ENCODE measurements around the gene KLHL14.

The KLHL14 gene

DNA sequence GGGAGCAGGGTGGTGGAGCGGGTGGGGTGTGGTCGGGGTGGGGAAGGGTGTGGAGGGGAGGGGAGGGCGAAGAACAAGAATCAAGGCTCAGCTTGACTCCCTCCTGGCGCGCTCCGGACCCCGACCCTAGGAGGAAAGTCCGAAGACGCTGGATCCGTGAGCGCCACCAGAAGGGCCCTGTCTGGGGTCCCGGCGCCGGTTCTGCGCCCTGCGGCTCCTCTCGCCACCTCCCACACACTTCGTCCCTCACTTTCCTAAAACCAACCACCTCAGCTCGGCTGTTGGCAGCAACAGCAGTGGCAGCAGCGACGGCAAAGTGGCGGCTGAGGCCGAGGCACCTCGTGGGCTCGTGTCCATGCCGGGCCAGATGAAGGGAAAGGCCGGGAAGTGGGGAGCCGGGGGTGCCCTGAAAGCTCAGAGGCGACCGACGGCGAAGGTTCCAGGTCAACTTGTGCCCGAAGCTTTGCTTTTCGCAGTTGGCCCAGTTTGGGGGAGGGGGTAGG is 2.1 kb downstream of the KLHL14 start:
- no peak for DNase-seq (ENCODE audit: low spot score)

DNA sequence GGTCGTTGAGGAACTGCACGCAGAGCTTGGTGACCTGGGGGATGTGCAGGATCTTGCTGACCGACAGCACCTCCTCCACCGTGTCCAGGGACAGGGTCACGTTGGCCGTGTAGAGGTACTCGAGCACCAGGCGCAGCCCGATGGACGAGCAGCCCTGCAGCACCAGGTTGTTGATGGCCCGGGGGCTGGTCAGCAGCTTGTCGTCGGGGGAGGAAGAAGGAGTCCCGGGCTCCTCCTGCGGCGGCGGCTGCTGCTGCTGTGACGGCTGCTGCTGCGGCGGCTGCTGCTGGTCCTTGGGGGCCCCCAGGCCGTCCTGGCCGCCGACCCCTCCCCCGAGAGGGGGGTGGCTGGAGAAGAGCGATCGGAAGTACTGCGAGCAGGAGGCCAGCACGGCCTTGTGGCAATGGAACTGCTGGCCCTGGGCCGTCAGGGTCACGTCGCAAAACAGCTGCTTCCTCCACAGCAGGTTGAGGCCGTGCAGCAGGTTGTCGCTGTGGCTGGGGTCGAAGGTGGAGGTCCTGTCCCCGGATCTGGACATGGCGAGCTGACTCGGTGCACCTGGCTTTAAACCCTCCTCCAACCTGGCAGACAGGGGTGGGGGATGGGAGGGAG is 2.7 kb downstream of the KLHL14 start:
- DNase-seq (ENCODE audit: low spot score) = no peak

DNA sequence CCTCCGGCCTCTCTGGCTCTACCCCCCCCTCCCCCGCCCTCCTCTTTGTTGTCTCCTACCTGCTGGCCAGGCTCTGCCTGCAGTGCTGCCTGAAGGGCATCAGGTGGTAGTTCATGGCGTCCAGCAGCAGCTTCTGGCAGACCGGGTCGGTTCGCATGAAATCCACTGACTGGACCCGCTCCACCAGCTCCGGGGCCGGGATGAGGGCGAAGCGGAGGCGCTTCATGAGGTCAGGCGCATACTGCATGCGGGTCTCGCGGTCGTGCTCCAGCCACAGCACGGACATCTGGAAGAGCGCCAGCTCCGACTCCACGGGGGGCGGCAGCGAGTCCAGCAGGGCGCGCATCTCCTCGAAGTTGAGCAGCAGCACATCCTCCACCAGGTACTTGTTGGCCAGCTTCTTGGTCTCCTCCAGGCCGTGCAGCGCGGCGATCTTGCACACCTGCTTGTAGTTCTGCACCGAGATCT is 3.2 kb downstream of the KLHL14 start:
- no peak for DNase-seq (ENCODE audit: low spot score)

DNA sequence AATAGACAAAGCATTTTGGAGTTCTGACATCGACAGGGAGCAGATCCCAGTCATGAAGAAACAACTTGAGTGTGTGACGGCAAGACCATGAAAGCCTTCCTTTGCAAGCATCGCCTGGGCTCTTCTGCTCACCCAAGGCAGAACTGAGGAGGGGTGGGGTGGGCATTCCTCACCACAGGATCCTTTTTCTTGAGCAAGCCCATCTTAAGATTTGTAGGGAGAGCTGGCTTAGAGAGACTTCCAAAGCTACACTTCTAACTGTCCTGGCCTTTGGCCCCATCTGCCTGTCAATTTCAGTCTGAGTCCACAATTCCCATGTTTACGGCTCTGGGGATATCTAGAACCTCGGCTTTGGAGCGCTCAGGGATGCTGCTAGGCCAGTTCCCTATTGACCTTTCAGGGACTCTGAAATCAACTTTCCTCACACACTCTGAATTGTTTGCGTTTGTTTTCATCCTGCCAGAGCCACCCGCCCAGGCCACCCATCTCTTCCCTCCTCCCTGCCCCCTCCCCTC is 3.7 kb downstream of the KLHL14 start:
- DNase-seq (ENCODE audit: low spot score) = no peak

DNA sequence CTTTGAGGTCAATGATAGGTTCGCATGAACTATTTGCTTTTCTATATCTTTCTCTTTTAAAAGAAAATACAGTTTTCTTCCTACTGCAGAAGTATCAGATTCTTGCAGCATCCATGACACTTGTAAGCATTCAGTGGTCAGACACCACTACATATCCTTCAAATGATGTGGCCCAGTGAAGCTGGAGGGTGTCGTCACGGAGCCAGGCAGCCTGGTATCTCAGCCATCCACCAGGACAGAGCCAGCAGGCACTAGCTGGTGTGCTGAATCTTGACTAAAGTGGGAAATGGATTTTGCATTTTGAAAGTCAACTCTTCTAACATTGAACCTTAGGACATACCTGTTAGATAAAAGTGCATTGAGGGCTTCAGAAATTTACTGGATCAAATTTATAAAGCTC is 5.4 kb downstream of the KLHL14 start:
- DNase-seq (ENCODE audit: low spot score) = no peak

DNA sequence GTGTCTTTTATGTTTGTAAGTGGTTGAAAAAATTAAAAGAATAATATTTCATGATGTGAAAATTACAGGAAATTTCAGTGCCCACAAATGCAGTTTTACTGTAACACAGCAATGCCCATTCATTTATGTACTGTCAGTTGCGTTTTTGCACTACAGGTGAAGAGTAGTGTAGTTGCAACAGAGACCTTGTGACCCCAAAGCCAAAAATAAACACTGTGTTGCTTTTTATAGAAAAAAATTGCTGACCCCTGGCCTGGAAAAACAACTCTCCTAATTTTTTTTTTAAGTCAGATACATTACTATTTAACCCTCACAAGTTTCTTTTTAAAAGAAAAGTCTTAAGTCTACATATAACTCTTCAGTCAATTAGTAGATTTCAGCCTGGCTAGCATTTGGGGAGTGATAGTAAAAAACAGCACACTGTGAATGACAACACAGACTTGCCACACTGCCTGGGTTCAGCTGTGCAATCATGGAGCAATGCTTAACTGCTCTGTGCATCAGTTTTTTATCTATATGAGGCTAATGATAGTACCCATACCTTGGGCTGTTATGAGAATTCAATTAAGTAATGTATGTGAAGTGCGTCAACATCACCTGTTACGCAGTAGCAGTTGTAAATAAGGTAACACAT is 8.1 kb downstream of the KLHL14 start:
- no peak for DNase-seq (ENCODE audit: low spot score)

DNA sequence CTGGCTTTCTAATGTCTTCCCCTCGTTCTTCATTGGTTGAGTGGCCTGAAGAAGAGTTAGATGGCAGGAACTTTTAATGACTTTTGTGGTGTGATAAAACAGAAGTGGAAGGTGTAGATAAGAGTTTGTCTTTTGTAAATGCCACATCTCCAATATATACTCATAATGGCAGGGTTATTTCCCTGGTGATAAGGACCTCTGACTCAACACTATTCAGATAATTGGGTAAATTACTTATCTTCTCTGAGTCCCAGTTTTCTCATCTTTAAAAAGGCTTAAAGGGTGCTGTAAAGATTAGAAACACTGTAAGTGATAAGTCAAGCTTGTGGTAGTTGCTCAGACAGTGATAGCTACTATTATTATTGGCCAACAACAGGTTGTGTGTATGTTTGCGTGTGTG is 9.5 kb downstream of the KLHL14 start:
- no peak for DNase-seq (ENCODE audit: low spot score)

DNA sequence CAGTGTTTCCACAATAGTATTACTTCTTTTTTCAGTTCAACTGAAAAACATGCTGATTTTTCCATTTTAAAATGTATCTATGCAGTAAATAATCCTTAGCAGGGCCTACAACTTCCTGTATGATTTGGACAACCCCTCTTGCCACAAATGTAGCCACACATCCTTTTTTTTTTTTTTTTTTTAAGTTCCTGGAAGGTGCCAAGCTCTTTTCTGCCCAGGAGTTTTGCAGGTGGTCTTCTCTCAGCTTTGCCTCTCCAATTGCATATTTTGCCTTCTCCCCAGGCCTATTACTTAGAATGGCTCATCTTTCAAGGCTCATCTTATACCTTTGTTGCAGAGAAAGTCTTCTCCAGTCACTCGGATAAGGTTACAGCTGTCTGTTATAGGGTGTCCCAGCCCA is 11.6 kb downstream of the KLHL14 start:
- DNase-seq (ENCODE audit: low spot score) = no peak

DNA sequence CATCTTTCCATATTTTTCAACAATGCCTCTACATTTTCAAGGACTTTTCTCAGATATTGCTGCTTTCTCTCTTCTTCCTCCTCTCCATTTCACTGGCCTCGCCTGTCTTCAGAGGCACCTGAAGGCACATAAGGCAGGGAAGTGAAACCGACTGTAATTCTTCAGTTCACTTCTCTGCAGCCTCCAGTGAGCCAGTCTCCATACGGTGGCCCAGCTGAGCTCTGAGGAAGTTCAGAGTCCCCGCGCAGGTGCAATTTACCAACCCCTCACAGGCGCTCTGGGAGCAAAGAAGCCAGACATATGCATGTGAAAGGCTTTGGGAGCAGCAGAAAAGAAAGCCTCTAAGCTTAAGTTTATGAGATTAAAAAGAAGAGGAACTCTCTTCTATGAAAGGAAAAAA is 12.4 kb downstream of the KLHL14 start:
- DNase-seq (ENCODE audit: low spot score) = no peak

DNA sequence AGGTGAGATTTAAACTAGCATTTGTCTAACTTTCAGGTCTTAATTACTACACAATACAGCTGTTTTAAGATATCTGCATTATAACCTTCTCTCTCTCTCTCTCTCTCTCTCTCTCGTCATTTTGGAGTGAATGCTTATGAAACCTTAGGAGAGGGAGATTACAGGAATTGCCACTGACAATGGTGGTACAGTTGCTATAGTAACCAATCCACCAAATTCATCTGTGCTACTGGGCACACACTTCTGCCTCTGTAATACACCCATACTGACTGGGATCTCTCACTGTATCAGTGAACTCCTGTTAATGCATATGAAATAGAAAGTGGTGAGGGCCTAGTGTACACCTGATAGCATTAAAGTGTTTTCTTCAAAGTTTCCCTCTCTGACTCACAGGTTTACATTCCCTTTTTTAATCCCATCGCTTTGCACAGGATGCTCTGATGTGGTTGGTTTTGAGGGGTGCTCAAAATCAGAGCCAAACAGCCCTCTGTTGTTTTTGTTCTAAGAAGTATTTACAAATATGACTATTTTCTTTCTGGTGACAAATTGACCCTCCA is 13.1 kb downstream of the KLHL14 start:
- no peak for DNase-seq (ENCODE audit: low spot score)

DNA sequence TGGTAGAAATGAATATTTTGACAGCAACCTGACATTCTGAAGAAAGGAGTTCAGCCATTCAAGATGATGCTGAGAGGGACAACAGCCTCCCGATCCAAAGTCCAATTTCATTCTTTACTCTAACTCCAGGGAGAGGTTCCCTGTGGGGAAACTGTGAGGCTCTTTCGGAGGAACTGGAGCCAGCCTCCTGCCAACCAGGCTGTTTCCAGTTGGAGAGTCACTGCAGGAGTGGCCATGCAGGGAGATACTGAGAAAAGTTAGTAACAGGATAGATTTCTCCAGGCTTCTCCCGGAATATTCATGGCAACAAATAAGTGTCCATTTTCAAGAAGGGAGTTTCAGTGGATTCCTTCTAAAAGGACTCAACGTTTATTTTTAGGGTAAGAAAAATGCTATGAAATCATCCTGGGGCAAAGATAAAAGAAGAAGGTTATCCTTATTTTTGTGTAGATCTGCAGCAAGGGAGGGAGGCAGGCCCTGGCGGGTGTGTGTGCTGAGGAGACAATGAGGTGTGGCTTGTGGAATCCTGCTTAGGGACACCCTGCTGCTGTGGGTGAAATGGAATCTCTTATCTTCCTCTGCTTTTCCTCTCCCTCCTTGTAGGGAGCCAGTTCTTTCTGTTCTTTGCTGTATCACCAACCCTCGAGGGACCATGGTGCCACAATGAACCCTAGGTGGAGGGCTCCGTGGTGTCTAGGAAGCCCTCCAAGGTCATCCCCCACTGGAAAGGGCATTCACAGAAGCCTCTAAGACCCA is 18.1 kb downstream of the KLHL14 start:
- no peak for DNase-seq (ENCODE audit: low spot score)

DNA sequence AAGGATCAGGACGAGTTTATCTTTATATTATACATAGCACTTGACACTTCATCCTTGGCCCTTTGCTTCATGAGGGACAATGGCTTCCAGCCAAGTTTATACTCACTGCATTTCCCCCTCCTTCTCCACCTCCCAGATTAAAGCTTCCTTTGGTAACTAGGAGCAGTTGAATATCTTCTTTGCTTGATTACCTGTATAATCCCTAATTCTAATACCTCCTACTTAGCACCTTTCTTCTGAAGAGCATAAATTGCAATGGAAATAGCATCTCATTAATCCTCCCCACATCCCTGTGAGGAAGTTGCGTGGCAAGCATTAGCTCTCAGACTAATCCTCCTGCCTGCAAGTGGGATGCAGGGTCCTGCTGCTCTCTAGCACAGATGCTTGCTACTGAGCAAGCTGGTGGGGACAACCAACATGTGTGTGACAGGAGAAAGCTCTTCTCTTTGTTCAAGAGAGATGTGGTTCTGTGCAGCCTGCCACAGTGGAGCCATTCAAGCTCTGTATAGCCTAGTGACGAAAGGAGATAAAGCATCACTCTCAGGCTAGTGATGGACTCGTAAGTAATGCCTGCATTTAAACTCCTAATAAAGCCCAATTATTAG is 19.1 kb downstream of the KLHL14 start:
- no peak for DNase-seq (ENCODE audit: low spot score)

DNA sequence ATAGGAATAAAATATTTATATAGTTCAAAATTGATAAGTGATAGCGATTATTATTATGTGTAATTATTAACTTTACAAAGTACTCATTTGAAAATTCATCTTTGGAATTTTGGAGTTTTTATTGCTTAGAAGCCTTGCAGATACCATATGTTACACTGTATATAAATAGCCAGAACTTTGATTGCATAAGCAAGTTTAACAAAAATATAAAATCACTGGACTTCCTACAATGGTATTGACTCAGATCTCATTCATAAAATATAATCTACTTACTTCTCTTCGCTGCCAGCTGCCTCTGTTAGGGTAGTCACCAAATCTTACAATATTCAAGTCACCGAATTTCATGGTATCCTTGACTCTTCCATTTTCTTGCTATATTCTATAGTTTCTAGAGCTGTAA is 22.5 kb downstream of the KLHL14 start:
- no peak for DNase-seq (ENCODE audit: low spot score)

DNA sequence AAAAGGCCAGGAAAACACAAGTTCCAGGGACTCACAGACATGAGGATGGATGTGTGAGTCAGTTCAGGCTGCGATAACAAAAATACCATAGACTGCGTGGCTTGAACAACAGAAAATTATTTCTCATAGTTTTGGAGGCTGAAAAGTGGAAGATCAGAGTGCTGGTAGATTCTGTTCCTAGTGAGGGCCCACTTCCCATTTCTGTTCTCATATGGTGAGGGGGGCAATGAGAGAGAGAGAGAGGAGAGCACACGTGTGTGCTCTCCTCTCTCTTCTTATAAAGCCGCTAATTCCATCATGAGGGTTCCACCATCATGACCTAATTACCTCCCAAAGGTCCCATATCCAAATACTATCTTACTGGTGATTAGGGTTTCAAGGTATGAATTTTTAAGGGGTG is 23.0 kb downstream of the KLHL14 start:
- DNase-seq (ENCODE audit: low spot score) = no peak

DNA sequence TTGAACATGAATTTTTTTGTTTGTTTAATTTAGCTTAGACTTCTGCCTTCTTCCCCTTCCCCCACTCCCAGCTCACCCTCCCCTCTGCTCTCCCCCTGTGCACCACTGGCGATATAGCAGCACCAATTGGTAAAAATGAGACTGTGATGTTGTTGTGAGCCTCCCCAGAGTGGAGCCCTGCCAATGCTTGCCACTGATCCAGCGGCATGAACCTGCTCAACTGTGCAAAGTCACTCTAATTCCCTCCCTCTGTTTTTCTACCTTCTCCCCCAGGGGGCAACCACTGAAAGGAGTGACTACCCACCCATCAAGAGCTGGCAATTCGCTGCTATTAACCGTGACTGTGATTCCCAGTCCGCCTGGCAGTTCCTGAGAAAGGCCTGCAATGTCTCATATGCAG is 30.2 kb downstream of the KLHL14 start:
- no peak for DNase-seq (ENCODE audit: low spot score)

DNA sequence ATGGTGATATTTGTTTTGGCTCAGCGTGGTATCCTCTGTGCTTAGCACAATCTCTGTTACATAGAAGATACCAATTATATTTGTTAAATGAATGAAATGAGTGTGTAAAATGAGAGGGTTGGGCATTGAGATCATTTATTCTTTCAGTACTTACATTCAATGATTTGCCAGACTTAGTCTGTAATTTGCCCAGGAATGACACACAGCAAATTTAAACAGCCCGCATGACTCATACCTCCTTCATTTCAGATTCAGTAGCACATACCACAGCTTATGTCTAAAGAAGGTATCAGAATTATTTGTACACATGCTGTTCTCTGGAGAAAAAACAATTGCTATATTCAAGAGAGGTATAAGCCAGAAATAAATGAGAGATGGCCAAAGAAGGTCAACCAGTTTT is 37.0 kb downstream of the KLHL14 start:
- no peak for DNase-seq (ENCODE audit: low spot score)

DNA sequence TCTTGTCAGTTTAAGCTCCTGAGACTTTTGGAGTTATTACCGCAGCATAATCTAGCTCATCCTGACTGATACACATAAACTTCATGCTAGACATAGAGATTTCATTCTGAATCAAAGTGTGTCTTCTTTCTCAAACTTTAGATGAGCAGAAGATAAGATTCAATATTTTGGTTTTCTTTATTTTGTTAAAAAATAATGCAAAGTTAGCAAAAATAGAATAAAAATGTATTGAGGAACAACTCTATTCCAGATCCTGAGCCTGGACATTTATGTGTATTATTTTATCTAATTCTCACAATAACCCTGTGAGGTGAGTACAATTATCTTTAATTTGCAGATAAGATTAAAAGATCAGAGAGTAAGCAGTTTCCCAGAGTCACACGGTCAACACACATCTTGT is 38.4 kb downstream of the KLHL14 start:
- no peak for DNase-seq (ENCODE audit: low spot score)

DNA sequence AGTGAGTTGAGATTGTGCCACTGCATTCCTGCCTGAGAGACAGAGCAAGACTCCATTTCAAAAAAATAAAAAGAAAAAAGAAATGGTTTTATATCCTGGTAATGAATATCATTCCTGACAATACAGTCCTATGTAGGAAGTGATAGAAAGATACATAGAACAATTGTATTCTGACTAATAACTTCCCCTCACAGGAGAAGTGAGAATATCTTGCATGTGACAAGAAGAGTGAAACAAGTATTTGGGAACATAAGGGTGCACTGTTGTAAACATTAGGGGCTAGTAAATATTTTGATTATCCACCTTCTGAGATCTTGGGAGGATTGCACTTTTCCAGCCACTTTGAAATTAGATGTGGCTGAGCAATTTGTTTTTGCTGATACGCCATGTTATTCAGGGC is 40.7 kb downstream of the KLHL14 start:
- no peak for DNase-seq (ENCODE audit: low spot score)

DNA sequence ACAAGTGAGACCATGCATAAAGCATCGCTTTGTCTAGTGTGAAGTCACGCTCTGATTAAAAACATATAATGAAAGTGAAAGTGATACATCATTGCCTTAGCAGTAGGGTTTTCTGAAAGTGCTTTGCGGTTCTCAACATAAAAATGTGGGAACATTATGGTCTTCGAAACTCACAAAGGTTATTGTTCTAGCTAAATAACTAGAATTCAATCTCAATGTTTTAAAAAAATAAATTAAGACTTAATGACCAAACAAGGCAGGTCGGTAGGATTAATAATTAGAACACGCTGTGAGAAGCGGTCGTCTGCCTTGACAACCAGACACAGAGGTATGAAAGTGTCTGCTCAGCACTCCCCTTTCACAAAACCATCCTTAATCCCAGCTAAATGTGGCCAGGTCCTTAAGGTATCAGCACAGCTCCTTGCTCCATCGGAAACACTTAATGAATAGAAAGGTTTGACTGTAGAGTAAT is 42.2 kb downstream of the KLHL14 start:
- DNase-seq (ENCODE audit: low spot score) = no peak

DNA sequence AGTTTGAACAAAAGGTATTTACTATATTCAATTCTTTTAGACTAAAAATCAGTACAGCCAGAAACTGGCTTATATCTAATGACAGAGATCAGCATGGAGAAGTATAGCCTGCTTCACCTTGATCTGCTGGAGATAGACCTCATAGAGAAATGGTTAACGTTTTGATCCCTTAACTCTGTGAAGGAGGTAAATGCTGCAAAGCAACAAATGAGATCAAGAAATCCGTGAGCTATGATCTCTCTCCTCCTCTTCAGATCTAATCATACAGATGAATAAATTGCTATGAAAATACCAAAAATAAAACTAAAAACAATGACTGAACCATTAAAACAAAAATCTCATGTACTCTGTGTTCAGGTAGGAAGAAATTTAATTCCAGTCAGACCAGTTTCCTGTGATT is 42.8 kb downstream of the KLHL14 start:
- DNase-seq (ENCODE audit: low spot score) = no peak

DNA sequence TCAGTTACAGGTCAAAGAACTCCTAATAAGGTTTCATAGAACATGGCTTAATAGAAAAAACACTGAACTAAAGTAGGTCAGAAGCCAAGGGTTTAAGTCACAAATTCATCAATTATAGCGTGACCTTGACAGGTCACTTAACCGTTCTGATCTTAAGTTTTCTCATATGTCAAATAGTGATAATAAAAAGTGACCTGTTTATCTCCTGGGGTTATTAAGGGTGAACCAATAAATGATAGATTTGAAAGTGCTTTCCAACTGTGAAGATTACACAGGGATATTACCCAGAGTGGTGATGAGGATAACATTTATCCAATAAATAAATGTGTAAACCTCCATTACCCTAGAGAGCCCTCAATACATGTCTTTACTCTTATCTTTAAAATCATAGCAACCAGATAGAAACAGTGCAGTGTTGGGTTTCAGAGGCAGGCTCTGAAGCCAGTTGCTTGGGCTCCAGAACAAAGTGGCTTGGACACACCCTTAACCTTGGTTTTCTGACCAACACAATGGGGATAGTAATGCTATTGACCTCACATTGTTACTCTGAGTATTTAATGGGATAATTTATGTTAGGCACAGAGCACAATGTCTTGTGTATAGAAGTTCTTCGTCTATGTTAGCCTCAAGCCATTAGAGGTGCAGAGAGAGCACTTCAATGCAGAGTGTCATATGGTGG is 48.6 kb downstream of the KLHL14 start:
- DNase-seq (ENCODE audit: low spot score) = no peak

DNA sequence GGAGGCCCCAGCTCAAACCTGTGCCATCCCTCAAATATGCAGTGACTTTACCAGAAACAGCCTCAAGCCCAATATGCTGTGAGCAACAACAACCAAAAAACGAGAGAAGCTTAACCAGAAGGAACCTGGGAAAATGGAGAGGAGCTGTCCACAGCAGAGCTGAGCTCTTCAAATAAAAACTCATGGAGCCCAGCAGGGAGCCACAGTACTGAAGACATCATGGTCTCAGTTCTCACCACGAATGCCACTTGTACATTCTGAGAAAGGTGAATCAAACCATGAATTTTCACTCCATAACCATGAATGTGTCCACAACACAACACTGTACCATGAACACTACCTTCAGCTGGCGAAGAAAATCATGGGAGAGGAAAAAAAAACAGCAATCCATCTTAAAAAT is 50.5 kb downstream of the KLHL14 start:
- no peak for DNase-seq (ENCODE audit: low spot score)

Data from HuH-7 (cell line).